ENCODE measurements around the gene AP2A1.

Gene AP2A1

GRCh38 chr19:49839713-49840112 is 72.9 kb downstream of the AP2A1 start:
- TF ChIP-seq, protein P1, sequence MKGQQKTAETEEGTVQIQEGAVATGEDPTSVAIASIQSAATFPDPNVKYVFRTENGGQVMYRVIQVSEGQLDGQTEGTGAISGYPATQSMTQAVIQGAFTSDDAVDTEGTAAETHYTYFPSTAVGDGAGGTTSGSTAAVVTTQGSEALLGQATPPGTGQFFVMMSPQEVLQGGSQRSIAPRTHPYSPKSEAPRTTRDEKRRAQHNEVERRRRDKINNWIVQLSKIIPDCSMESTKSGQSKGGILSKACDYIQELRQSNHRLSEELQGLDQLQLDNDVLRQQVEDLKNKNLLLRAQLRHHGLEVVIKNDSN (IDR thresholded peaks at IDR 0.05) = no peak
- TF ChIP-seq EGR1 (IDR thresholded peaks at IDR 0.05) (no peak), TCF12 (IDR thresholded peaks at IDR 0.05; ENCODE audit: low read depth) (no peak), EP300 (IDR thresholded peaks at IDR 0.05; ENCODE audit: borderline replicate concordance) (no peak), ZBTB7A (IDR thresholded peaks at IDR 0.05; ENCODE audit: low read depth) (no peak), FOXM1 (IDR thresholded peaks at IDR 0.05; ENCODE audit: borderline replicate concordance, low read depth) (no peak), TAF1 (IDR thresholded peaks at IDR 0.05; ENCODE audit: low read depth) (no peak), RAD21 (IDR thresholded peaks at IDR 0.05; ENCODE audit: low read depth) (no peak), NFIC (IDR thresholded peaks at IDR 0.05) (no peak), MAX (IDR thresholded peaks at IDR 0.05) (no peak), CEBPB (IDR thresholded peaks at IDR 0.05) (no peak), CREB1 (IDR thresholded peaks at IDR 0.05; ENCODE audit: low read depth) (no peak), YY1 (IDR thresholded peaks at IDR 0.05; ENCODE audit: low read depth) (no peak), TEAD4 (IDR thresholded peaks at IDR 0.05) (no peak)
- TF ChIP-seq, protein P2, sequence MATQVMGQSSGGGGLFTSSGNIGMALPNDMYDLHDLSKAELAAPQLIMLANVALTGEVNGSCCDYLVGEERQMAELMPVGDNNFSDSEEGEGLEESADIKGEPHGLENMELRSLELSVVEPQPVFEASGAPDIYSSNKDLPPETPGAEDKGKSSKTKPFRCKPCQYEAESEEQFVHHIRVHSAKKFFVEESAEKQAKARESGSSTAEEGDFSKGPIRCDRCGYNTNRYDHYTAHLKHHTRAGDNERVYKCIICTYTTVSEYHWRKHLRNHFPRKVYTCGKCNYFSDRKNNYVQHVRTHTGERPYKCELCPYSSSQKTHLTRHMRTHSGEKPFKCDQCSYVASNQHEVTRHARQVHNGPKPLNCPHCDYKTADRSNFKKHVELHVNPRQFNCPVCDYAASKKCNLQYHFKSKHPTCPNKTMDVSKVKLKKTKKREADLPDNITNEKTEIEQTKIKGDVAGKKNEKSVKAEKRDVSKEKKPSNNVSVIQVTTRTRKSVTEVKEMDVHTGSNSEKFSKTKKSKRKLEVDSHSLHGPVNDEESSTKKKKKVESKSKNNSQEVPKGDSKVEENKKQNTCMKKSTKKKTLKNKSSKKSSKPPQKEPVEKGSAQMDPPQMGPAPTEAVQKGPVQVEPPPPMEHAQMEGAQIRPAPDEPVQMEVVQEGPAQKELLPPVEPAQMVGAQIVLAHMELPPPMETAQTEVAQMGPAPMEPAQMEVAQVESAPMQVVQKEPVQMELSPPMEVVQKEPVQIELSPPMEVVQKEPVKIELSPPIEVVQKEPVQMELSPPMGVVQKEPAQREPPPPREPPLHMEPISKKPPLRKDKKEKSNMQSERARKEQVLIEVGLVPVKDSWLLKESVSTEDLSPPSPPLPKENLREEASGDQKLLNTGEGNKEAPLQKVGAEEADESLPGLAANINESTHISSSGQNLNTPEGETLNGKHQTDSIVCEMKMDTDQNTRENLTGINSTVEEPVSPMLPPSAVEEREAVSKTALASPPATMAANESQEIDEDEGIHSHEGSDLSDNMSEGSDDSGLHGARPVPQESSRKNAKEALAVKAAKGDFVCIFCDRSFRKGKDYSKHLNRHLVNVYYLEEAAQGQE (IDR thresholded peaks at IDR 0.05; ENCODE audit: low read depth) = no peak

- TF ChIP-seq RAD21 (IDR thresholded peaks at IDR 0.05; ENCODE audit: low read depth) (no peak), TCF12 (IDR thresholded peaks at IDR 0.05; ENCODE audit: low read depth) (no peak), ZBTB7A (IDR thresholded peaks at IDR 0.05; ENCODE audit: low read depth) (no peak), FOXM1 (IDR thresholded peaks at IDR 0.05; ENCODE audit: borderline replicate concordance, low read depth) (no peak), NFIC (IDR thresholded peaks at IDR 0.05) (no peak), TAF1 (IDR thresholded peaks at IDR 0.05; ENCODE audit: low read depth) (no peak), MAX (IDR thresholded peaks at IDR 0.05) (no peak), YY1 (IDR thresholded peaks at IDR 0.05; ENCODE audit: low read depth) (no peak), CEBPB (IDR thresholded peaks at IDR 0.05) (no peak), CREB1 (IDR thresholded peaks at IDR 0.05; ENCODE audit: low read depth) (no peak), TEAD4 (IDR thresholded peaks at IDR 0.05) (no peak), EP300 (IDR thresholded peaks at IDR 0.05; ENCODE audit: borderline replicate concordance) (no peak), EGR1 (IDR thresholded peaks at IDR 0.05) (no peak)
- TF ChIP-seq, protein P2 (IDR thresholded peaks at IDR 0.05; ENCODE audit: low read depth) = no peak
- TF ChIP-seq, protein P1 (IDR thresholded peaks at IDR 0.05) = no peak
These were observed 73.5 kb downstream of the AP2A1 start for GRCh38 chr19:49840321-49840720.

GRCh38 chr19:49840736-49841249 is 74.0 kb downstream of the AP2A1 start:
- TF ChIP-seq CREB1 (IDR thresholded peaks at IDR 0.05; ENCODE audit: low read depth) (no peak), NFIC (IDR thresholded peaks at IDR 0.05) (no peak), TAF1 (IDR thresholded peaks at IDR 0.05; ENCODE audit: low read depth) (no peak), EGR1 (IDR thresholded peaks at IDR 0.05) (no peak), EP300 (IDR thresholded peaks at IDR 0.05; ENCODE audit: borderline replicate concordance) (no peak), ZBTB7A (IDR thresholded peaks at IDR 0.05; ENCODE audit: low read depth) (no peak), RAD21 (IDR thresholded peaks at IDR 0.05; ENCODE audit: low read depth) (no peak), CEBPB (IDR thresholded peaks at IDR 0.05) (no peak), YY1 (IDR thresholded peaks at IDR 0.05; ENCODE audit: low read depth) (no peak), FOXM1 (IDR thresholded peaks at IDR 0.05; ENCODE audit: borderline replicate concordance, low read depth) (no peak), MAX (IDR thresholded peaks at IDR 0.05) (no peak), TEAD4 (IDR thresholded peaks at IDR 0.05) (no peak), TCF12 (IDR thresholded peaks at IDR 0.05; ENCODE audit: low read depth) (no peak)
- TF ChIP-seq, protein P1 (IDR thresholded peaks at IDR 0.05) = no peak
- TF ChIP-seq, protein P2 (IDR thresholded peaks at IDR 0.05; ENCODE audit: low read depth) = no peak

All from Ishikawa (cell line).